Left cardiac atrium (tissue), 4 donors: ENCODE data around the gene ANKIB1. TPM values are rescaled to one million over a fixed set of nuclear protein-coding genes. Genes with fewer than 3 reads are reported as not detected.
"Not testable (repeated sequence)": the region's sequence is repeated elsewhere in the genome, so short reads cannot be mapped to it uniquely, and the experiment has no call there.

Experiments used
- ATAC-seq, 2 donors: fragments of 200-7000 bp; cut with Tn5 transposase; one replicate each; pipeline ENCODE4 v1.9.1; 2020; ENCODE audit warnings: mild to moderate bottlenecking in 2 of 2, moderate library complexity in 2 of 2
- DNase-seq: peaks from one replicate; pipeline ENCODE4 v3.0.0-alpha.2; 2020
- intact Hi-C, 2 donors: fragments of 100-400 bp; cut with DNase I; formaldehyde crosslinking; loops; one replicate each; pipeline versions ENCODE4 v1.14.1 to v1.15.1; 2022 to 2023
- microRNA-seq, 2 donors: library from miRNA; unstranded; fragments of <30 nt; microRNA quantifications; one replicate each; pipeline ENCODE4 v1.2.0, GENCODE V29; 2020
- total RNA-seq, 2 donors: library from RNA; stranded (reverse); fragmentation: NEBNext Ultra II Directional; extraction: Animal tissue kit (Norgen Biotek cat#: 25700); gene quantifications; one replicate each; pipeline ENCODE4 v1.2.1, GENCODE V29; 2021
- donor health status: DM: no; HTN: yes; CAD: no.
- donor health status: DM: no; HTN: yes; CAD: no; lungs with severe emphysema.
- donor health status: DM: yes; HTN: yes; CAD: no.
- donor health status: Dilated cardiomyopathy.

Gene ANKIB1
- total RNA-seq, 2 donors from 2014 or later, result 44.7 to 53.8 TPM

- no peak for DNase-seq
- intact Hi-C loops, result no loop called here
- ATAC-seq, result no peak
Observed at GRCh38 chr7:92425311-92425947, 179.7 kb downstream of the ANKIB1 start.

DNA sequence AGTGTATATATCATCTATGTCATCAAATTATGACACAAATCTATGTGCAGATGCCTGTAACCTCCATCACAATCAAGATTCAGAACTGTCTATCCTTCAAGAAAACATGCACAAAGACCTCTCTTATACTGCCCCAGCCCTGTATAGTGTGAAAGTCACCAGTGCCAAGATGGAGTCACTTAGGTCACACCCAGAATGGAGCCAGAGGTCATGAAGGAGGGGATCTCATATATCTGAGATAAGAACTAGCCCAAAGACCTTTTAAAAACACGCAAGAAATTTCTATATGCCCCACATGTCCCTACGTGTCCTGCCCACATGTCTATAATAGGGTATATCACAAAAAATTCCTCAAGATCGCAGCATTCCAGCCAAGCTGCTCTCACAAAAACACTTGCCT is 181.4 kb downstream of the ANKIB1 start:
- ATAC-seq, result no peak
- no peak for DNase-seq
- intact Hi-C loops, result no loop called here

DNA sequence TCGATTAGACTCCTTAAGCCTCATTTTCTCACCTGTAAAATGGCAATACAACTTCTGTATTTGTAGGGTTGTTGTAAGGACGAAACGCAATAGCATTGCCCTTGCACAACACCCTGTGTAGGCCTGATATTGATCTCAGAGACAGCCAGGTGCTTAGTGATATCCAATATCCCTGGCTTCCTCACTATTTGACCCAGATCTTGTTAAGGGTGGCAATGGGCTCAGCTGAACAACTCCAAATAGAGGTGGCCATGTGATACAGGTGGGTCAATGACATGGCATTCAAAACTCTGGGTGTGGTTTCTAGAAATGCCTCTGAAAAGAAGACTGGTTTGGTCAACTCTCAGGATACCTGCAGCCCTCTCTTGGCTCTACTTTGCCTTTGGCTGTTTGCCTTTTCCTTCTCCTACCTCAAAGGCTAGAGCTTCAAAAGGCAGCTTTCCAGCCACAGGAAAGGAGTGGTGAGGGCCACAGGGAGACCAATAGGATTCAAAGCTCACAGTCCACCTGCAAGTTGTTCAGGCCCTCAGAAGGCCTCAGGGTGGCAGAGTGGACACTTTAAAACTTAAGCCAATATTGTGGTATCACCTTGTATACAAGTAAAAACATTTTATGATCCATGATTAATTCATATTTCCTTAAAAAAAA is 186.6 kb downstream of the ANKIB1 start:
- intact Hi-C loops, result no loop called here
- no peak for DNase-seq
- ATAC-seq, result no peak

DNA sequence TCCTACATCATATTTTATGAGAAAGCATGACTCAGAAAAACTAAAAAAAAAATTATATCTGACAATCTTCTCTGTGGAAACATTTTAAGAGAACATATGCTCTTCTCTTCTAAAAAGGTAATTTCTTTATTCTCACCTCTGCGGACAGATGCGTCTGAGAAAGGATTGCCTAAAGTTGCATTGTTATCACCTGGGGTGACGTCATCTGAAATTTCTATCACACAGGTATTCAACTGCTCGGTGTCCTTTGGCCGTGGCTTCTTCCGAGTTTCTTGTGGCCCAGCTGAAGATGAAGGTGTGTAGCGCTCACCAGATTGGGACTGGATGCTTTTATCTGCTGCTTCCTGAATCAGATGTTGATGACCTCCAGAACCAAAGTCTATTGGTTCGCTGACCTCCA is 187.2 kb downstream of the ANKIB1 start:
- intact Hi-C loops, result no loop called here
- DNase-seq (no peak), ATAC-seq (no peak)

- ATAC-seq (no peak), DNase-seq (no peak)
- intact Hi-C loops, result no loop called here
Observed at GRCh38 chr7:92435542-92435941, 189.8 kb downstream of the ANKIB1 start.

- no peak for DNase-seq
- ATAC-seq, result no peak
- intact Hi-C loops, result no loop called here
Observed at GRCh38 chr7:92436612-92437445, 191.1 kb downstream of the ANKIB1 start.

- intact Hi-C loops, result no loop called here
- DNase-seq, result no peak
- no peak for ATAC-seq
Observed at GRCh38 chr7:92437956-92438491, 192.2 kb downstream of the ANKIB1 start.

DNA sequence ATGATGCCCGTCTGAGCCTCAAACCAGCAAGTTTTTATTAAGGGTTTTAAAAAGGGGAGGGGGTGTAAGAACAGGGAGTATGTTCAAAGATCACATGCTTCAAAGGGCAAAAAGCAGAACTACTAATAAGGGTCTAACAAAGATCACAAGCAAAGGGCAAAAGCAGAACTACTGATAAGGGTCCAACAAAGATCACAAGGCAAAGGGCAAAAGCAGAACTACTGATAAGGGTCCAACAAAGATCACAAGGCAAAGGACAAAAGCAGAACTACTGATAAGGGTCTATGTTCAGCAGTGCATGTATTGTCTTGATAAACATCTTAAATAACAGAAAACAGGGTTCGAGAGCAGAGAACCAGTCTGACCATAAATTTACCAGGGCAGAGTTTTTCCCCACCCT is 196.9 kb downstream of the ANKIB1 start:
- DNase-seq, ATAC-seq: not testable (repeated sequence)
- intact Hi-C loops, result loop anchor here in 1 of 2 donors (10.0 kb wide), 2 partner anchors 198 to 568 kb away; partner anchors contain the start of genes ANKIB1 and KRIT1

DNA sequence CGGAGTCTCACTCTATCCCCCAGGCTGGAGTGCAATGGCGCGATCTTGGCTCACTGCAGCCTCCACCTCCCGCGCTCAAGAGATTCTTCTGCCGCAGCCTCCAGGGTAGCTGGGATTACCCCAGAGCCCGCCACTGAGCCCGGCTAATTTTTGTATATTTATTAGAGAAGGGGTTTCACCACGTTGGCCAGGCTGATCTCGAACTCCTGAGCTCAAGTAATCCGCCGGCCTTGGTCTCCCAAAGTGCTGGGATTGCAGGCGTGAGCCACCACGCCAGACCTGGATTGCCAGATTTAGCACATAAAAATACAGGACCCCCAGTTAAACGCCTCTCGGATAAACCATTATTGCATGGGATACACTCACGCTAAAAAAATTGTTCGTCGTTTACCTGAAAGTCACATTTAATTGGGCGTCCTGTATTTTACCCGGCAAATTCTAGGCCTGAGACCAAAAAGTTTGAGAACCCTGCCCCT is 201.1 kb downstream of the ANKIB1 start:
- DNase-seq (peak; percentile 20), ATAC-seq (no peak)
- intact Hi-C loops, result loop anchor here in 1 of 2 donors (2.0 to 10.0 kb wide), 3 partner anchors 202 to 572 kb away; partner anchors contain the start of genes ANKIB1, KRIT1 and LRRD1

GRCh38 chr7:92447345-92448204 is 201.8 kb downstream of the ANKIB1 start, which contains the start of gene GATAD1:
GATAD1 (plus strand) TSS chr7:92447482; CDS start chr7:92447730, 248 bp downstream.
- ATAC-seq (peak; percentile 99), DNase-seq (peak; percentile 94)
- intact Hi-C loops, result loop anchor here in 1 of 2 donors (2.0 to 10.0 kb wide), 3 partner anchors 203 to 573 kb away; partner anchors contain the start of genes ANKIB1, KRIT1 and LRRD1

- peak; percentile 28 to 65 for ATAC-seq
- DNase-seq, result peak; percentile 56
- intact Hi-C loops, result loop anchor here in 1 of 2 donors (10.0 kb wide), 2 partner anchors 203 to 573 kb away; partner anchors contain the start of genes ANKIB1 and KRIT1
Observed at GRCh38 chr7:92448205-92448747, 202.5 kb downstream of the ANKIB1 start.

Small RNA genes lying within 50 kb of the gene (microRNA-seq; reads per million reads assigned to microRNA genes)
- gene MIR1285-1, result 0 reads per million in 2 donors

Other genes with a start within 250 kb of the ANKIB1 start
- 10 to 100 TPM; 28.3 to 61.1 TPM for gene CYP51A1, start 111.5 kb upstream of the ANKIB1 start, total RNA-seq
- gene LRRD1, start 66.8 kb upstream of the ANKIB1 start, total RNA-seq, result under 1 TPM in 1 of 2 donors, not detected in 1; 0.10 TPM
- gene KRIT1, start 60 bp upstream of the ANKIB1 start, total RNA-seq, result 10 to 100 TPM; 22.1 to 31.6 TPM
- gene GATAD1, start 201.5 kb downstream of the ANKIB1 start, total RNA-seq, result 10 to 100 TPM; 16.1 to 18.2 TPM
- not detected for gene ERVW-1, start 232.0 kb downstream of the ANKIB1 start, total RNA-seq